EH (cell line): ENCODE data around the gene HS1BP3.

ENCODE experiments used
- DNase-seq: peaks from one replicate; pipeline ENCODE4 v3.0.0-alpha.2; 2015; ENCODE audit warnings: low read depth

Gene HS1BP3

GRCh38 chr2:20617081-20617575 lies 33.8 kb downstream of the HS1BP3 start:
- no peak for DNase-seq

GRCh38 chr2:20616341-20616871 lies 34.5 kb downstream of the HS1BP3 start:
- DNase-seq, result no peak

DNA sequence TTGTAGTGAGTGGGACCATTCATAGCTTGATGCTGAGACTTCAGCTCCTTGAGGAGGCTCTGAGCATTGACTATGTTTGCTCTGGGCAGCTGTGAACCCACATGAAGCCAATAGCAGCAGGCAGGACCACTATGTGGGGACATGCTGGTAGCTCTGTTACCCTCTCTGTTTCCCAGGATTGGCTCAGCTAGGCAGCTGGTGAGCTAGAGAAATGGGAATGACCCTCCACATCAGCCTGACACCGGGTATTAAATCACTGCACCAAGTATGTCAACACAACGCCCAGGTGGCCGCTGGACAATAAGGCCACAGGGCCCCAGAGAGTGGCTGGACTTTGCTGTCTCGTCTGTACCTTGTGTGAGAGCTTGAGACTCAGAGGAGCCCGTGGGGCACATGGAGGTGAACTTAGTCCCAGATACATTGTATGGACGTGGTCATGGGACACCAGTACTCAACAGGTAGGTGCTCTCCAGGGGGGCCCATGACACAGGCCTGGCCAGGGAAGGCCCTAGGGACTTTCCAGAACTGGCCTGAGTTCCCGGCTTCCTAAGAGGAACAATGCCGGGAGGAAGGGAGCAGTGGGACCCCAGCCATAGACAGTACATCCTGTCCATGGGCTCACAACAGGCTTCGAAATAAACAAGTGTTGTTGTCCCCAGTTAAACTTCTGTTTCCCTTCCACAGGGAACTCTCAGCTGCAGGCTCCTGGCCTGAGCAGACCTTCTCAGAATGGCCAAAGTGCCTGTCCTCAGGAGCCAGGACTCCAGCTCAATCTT lies 35.2 kb downstream of the HS1BP3 start:
- DNase-seq, result no peak

- DNase-seq, result no peak
These were observed 35.8 kb downstream of the HS1BP3 start for GRCh38 chr2:20615068-20615465.

DNA sequence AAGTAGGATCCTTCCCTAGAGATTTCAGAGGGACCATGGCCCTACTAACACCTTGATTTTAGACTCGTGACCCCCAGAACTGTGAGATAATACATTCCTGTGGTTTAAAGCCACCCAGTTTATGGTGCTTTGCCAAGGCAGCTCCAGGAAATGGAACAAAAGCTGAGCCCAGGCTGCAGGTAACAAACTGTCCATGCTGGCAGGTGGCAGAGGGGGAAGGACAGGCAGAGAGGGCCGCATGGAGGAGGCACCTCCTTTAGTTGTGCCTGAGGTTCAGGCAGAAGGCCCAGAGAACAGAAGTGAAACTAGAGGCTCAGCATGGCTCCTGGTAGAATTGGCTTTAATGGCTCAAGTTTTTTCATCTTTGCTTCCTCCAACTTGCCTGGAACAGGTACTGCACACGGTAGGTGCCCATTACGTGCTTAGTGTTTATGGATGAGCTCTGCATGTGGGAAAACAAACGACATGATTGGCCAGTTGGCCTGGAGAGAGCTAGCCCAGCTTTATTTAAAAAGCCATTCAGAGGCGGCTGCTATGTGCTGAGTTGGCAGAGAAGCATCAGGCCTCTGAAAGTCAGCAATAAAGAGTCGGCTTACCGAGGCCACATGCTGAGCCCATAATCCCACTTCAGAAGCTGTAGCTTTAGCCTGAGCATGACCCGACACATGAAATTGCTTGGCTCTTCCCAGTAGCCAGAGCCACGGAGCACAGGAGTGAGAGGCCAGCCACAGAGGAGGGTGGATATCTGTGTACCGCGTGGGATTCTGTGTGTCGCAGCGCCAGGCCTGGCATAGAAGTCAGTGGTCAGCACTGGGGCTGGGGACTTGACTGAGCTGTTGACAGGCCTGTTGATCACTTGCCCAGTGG lies 36.5 kb downstream of the HS1BP3 start:
- DNase-seq, result no peak

GRCh38 chr2:20612925-20613916 lies 37.7 kb downstream of the HS1BP3 start:
- no peak for DNase-seq

DNA sequence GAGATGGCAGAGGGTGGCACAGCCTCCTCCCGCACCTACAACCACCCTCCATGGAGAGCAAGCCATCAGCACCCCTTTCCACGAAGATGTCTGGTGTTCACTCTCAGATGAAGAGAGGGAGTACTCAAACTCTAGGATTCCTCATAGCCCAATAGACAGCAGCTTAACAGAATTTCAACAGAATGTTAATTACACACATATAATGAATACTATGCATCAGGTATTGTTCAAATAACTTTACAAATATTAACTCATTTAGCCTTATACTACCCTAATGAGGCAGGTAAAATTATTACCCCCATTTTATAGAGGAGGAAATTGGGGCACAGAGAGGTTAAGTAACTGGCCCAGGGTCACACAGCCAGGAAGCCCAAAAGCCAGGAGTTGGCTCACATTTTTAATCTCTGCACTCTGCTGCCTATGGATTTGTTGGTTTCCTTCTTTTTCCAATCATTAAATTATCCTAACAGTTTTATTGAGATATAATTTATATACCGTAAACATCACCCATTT lies 39.0 kb downstream of the HS1BP3 start:
- DNase-seq, result no peak

DNA sequence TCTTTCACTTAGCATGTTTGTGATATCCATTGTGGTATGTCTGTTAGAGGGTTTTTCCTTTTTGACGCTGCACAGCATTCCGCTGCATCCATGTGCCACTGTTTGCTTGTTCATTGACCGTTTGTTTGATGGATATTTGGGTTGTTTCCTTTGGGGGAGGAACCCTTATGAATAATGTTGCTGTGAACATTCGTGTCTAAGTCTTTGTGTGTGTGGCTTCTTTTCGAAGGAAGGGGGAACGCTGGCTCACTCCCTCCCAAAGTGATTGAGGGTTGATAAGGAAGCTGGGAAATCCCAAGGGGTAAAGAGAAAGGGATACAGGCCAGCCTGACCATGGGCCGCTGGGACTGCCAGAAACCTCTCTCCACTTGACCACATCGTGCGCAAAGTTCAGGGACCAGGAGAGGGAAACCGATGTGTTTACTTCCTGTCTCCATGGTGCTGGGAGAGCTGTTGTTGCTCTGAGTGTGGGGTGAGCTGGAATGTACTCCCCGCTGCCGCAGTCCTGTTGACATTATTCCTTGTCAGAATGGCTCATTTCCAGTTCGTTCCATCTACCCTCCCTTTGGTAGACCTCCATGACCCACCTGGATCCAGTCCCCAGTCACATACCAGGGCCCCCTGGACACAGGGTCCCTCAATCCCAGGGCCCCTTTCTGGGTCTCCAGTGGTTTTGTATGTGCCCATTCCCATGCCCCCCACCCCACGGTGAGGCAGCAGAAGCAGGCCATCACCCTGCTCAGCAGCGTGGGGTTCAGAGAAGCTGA lies 39.6 kb downstream of the HS1BP3 start:
- DNase-seq, result peak; percentile 84

GRCh38 chr2:20609995-20610357 lies 40.9 kb downstream of the HS1BP3 start:
- no peak for DNase-seq

- peak; percentile 49 for DNase-seq
These were observed 41.4 kb downstream of the HS1BP3 start for GRCh38 chr2:20609349-20609994.

GRCh38 chr2:20608666-20609348 lies 42.1 kb downstream of the HS1BP3 start:
- no peak for DNase-seq

DNA sequence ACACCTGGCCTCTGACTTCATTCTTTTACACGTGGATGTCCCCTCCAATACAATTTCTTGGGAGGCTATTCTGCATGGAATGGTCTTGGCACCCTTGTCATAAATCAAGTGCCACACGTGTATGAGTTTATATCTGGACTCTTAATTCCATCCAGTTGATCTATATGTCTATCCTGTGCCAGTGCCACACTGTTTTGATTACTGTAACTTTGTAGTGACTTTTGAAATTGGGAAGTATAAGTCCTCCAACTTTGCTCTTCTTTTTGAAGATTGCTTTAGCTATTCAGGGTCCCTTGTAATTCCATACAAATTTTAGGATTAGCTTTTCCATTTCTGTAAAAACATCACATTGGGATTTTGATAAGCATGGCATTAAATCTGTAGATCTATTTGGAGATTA lies 43.5 kb downstream of the HS1BP3 start:
- DNase-seq, result no peak

DNA sequence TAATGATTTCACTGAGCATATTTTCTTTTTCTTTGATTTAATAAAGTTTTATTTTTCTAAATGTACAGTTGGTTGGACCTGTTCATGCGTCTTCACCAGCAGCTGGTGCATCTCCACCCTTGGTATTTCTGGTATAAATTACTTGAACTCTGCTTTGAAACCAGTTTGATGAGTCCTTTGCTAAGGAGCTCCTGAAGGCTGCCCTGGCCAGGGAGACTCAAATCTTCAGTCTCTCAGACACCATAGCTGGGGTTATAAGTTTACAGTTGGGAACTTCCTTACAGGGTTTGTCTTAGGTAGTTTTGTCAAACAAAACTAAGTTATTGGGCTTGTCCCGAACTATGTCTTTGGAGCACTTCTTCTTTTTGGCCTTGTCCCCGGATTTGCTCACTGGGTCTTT lies 44.7 kb downstream of the HS1BP3 start:
- DNase-seq, result no peak

- peak; percentile 80 for DNase-seq
These were observed 45.9 kb downstream of the HS1BP3 start for GRCh38 chr2:20604951-20605381.

- no peak for DNase-seq
These were observed 46.4 kb downstream of the HS1BP3 start for GRCh38 chr2:20604401-20604911.

- no peak for DNase-seq
These were observed 47.1 kb downstream of the HS1BP3 start for GRCh38 chr2:20603791-20604190.

DNA sequence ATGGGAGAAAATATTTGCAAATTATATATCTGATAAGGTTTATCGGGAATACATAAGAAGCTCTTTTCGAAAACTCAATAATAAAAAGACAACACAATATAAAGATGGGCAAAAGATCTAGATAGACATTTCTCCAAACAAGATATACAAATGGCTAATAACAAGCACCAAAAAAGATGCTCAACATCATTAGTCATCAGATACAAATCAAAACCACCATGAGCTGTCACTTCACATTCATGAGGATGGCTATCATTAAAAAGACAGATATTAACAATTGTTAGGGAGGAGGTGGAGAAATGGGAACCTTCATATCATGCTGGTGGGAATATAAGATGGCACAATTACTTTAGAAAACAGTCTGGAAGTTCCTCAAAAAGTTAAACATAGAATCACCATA lies 48.1 kb downstream of the HS1BP3 start:
- DNase-seq, result peak; percentile 34

- no peak for DNase-seq
These were observed 50.1 kb downstream of the HS1BP3 start for GRCh38 chr2:20600756-20601325.
